Measurements from ENCODE around the gene GABRG3. TPM values are rescaled to one million over a fixed set of nuclear protein-coding genes. Genes with fewer than 3 reads are reported as not detected.
A peak's percentile ranks its signal among the peaks of the same experiment; 100 is the strongest.
"Not testable (repeated sequence)": the region's sequence is repeated elsewhere in the genome, so short reads cannot be mapped to it uniquely, and the experiment has no call there.

The GABRG3 gene
- polyA plus RNA-seq, 1 experiment, result not detected

DNA sequence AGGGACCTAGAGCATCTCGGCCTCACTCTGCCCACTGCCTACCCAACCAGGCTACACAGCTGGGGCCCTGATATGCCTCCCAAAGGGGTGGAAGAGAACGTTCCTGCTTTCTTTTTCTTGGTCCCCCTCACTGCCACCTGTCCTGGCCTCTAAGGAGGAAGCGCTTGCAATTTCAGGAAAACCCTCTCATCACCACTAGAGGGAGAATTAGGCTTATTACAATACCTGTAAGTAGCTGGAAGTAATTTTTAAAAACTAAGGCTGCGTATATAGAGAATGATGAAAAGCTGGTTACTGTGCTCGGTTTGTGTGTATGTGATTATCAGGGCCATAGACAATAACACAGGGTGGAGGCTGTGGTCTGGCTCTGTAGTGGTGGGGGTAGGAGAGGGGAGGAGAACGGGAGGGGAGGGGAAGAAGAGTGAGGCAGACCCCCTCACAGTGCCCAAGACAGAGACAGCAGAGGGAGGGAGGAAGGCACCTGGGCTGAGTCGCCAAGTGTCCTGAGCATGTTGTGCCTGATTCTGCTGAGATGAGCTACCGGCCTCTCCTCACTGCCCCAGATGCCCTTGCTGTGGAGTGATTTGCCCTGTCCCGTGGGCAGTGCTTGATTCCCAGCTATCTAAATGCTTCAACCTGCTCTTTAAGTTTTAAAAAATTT is 3.3 kb downstream of the GABRG3 start:
- TF ChIP-seq, protein P1, sequence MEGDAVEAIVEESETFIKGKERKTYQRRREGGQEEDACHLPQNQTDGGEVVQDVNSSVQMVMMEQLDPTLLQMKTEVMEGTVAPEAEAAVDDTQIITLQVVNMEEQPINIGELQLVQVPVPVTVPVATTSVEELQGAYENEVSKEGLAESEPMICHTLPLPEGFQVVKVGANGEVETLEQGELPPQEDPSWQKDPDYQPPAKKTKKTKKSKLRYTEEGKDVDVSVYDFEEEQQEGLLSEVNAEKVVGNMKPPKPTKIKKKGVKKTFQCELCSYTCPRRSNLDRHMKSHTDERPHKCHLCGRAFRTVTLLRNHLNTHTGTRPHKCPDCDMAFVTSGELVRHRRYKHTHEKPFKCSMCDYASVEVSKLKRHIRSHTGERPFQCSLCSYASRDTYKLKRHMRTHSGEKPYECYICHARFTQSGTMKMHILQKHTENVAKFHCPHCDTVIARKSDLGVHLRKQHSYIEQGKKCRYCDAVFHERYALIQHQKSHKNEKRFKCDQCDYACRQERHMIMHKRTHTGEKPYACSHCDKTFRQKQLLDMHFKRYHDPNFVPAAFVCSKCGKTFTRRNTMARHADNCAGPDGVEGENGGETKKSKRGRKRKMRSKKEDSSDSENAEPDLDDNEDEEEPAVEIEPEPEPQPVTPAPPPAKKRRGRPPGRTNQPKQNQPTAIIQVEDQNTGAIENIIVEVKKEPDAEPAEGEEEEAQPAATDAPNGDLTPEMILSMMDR (IDR thresholded peaks at IDR 0.05; ENCODE audit: low read depth, low read length), result peak; percentile 54
- ChIA-PET POLR2A (no interaction called here), CTCF (interaction anchor here (0.7 to 1.4 kb wide), 4 partner anchors 8 to 85 kb away, joined by 3 to 8 read pairs (median 5); no protein-coding TSS in a partner anchor)

DNA sequence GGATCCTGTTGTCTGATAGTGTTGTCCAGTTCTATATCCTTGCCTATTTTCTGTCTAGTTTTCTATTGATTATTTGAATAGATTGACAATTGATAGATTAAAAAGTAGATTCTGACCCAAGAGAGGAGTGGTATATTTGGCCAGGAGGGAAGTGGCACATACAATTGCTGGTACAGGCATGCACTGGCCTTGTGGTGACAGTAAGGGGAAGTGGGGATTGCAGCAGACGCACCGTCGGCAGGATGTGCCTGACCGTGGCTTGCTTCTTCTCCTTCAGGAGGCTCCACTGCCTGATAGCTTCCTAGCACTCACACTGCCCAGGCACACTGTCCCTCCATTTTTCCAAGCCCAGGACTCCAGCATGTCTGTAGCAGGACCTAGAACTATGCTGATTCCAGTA is 10.5 kb downstream of the GABRG3 start:
- no peaks in the 10 kb centered on the region for H3K27me3 ChIP-seq (ENCODE audit: control insufficient read depth, insufficient read depth, low read length)
- POLR2A ChIA-PET, result no interaction called here
- TF ChIP-seq, protein P1 (IDR thresholded peaks at IDR 0.05; ENCODE audit: low read depth, low read length), result no peak
- no peak for DNase-seq (ENCODE audit: low read depth, low spot score)
- H3K4me3 ChIP-seq (ENCODE audit: low read depth, low read length), result no peak overlapping the region
- no peak overlapping the region for H3K27ac ChIP-seq (ENCODE audit: low read depth, low read length)
- H3K9me3 ChIP-seq (ENCODE audit: control insufficient read depth, insufficient read depth, low read length), result peaks cover 3% of the 10 kb centered on the region; the same call in 1 of the 2 replicates
- CTCF ChIA-PET, result no interaction called here

More for the DNA sequence above, 3.3 kb downstream of the GABRG3 start:
- Histone ChIP-seq H3K4me3 (ENCODE audit: low read depth, low read length) (no peak overlapping the region), H3K27me3 (ENCODE audit: control insufficient read depth, insufficient read depth, low read length) (peaks cover 4% of the 10 kb centered on the region), H3K27ac (ENCODE audit: low read depth, low read length) (no peak overlapping the region), H3K9me3 (ENCODE audit: control insufficient read depth, insufficient read depth, low read length) (peaks cover 3% of the 10 kb centered on the region; the same call in 1 of the 2 replicates)
- DNase-seq (ENCODE audit: low read depth, low spot score), result no peak

DNA sequence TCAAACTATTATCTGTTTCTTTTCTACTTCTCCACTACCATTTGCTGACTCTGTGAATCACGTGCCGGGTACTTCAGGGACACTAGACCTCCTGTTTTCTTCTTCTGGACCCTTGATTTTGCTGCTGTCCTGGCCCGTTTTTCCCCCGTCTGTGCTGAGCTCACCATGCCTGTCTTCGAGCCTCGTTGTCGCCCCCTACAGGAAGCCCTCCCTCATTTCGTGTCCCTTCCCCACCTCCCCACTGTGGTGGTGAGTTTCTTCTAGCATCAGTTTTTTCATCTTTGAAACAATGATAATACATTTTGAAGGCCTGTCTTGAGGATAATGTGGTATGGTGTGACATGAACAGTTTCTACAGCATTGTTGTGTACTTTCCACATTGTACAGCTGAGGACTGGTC is 12.8 kb downstream of the GABRG3 start:
- CTCF ChIA-PET, result no interaction called here
- TF ChIP-seq, protein P1 (IDR thresholded peaks at IDR 0.05; ENCODE audit: low read depth, low read length), result no peak

DNA sequence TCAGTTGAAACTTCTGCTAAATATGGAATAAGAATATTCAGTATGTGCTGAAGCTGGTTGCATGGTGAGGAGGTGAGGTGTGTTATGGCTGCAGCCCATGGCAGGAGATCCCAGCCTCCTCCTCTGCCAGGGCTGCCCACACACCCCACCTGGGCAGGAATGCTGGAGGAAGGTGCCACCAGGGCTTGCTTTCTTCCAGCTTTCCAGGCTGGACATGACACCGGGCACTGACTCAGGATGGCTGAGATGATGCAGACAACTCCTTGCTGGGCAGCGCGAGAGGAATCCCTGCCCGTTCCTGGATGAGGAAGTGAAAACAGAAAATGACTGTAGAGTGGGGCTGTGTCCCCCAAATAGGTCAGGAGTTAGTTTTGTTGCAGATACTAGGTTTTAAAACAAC is 14.1 kb downstream of the GABRG3 start:
- Histone ChIP-seq H3K9me3 (ENCODE audit: control insufficient read depth, insufficient read depth, low read length) (peaks cover 3% of the 10 kb centered on the region; the same call in 1 of the 2 replicates), H3K4me3 (ENCODE audit: low read depth, low read length) (no peak overlapping the region), H3K27ac (ENCODE audit: low read depth, low read length) (no peak overlapping the region), H3K27me3 (ENCODE audit: control insufficient read depth, insufficient read depth, low read length) (no peaks in the 10 kb centered on the region)
- CTCF ChIA-PET, result no interaction called here
- TF ChIP-seq, protein P1 (IDR thresholded peaks at IDR 0.05; ENCODE audit: low read depth, low read length), result no peak
- no peak for DNase-seq (ENCODE audit: low read depth, low spot score)
- POLR2A ChIA-PET, result no interaction called here

More for the DNA sequence above, 12.8 kb downstream of the GABRG3 start:
- POLR2A ChIA-PET, result no interaction called here
- Histone ChIP-seq H3K4me3 (ENCODE audit: low read depth, low read length) (no peak overlapping the region), H3K27ac (ENCODE audit: low read depth, low read length) (no peak overlapping the region), H3K27me3 (ENCODE audit: control insufficient read depth, insufficient read depth, low read length) (no peaks in the 10 kb centered on the region), H3K9me3 (ENCODE audit: control insufficient read depth, insufficient read depth, low read length) (peaks cover 3% of the 10 kb centered on the region; the same call in 1 of the 2 replicates)
- DNase-seq (ENCODE audit: low read depth, low spot score), result no peak

DNA sequence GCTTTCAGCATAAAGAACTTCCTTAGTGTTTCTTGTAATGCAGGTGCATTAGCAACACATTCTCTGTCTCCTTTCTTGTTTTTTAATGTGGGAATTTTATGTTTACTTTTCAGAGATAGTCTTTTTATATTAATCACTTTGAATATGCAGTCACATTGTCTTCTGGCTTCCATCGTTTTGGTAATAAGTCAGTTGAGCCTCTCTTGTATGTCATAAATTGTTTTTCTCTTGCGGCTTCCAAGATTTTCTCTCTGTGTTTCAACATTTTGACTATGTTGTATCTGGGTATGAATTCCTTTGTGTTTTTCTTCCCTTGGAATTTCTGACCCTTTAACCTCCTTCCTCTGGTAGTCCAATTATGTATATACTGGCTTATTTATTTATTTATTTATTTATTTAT is 25.3 kb downstream of the GABRG3 start:
- DNase-seq (ENCODE audit: low read depth, low spot score), result no peak
- ChIA-PET POLR2A (no interaction called here), CTCF (no interaction called here)
- TF ChIP-seq, protein P1 (IDR thresholded peaks at IDR 0.05; ENCODE audit: low read depth, low read length), result no peak
- H3K27me3 ChIP-seq (ENCODE audit: control insufficient read depth, insufficient read depth, low read length), result no peaks in the 10 kb centered on the region
- H3K27ac ChIP-seq (ENCODE audit: low read depth, low read length), result no peak overlapping the region
- H3K4me3 ChIP-seq (ENCODE audit: low read depth, low read length), result no peak overlapping the region
- no peaks in the 10 kb centered on the region for H3K9me3 ChIP-seq (ENCODE audit: control insufficient read depth, insufficient read depth, low read length)

DNA sequence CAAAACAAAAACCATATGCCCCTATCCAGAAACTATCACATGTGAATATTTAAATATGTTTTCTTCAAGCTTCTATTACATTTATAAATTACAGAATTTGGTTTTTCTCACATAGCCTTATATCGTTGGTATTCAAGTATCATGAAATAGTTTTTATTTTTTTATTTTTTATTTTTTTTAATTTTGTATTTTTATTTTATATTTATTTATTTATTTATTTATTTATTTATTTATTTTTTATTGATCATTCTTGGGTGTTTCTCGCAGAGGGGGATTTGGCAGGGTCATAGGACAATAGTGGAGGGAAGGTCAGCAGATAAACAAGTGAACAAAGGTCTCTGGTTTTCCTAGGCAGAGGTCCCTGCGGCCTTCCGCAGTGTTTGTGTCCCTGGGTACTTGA is 32.0 kb downstream of the GABRG3 start:
- H3K4me3 ChIP-seq (ENCODE audit: low read depth, low read length); DNase-seq (ENCODE audit: low read depth, low spot score); H3K27me3 ChIP-seq (ENCODE audit: control insufficient read depth, insufficient read depth, low read length); H3K27ac ChIP-seq (ENCODE audit: low read depth, low read length); H3K9me3 ChIP-seq (ENCODE audit: control insufficient read depth, insufficient read depth, low read length); POLR2A ChIA-PET; CTCF ChIA-PET: not testable (repeated sequence)

DNA sequence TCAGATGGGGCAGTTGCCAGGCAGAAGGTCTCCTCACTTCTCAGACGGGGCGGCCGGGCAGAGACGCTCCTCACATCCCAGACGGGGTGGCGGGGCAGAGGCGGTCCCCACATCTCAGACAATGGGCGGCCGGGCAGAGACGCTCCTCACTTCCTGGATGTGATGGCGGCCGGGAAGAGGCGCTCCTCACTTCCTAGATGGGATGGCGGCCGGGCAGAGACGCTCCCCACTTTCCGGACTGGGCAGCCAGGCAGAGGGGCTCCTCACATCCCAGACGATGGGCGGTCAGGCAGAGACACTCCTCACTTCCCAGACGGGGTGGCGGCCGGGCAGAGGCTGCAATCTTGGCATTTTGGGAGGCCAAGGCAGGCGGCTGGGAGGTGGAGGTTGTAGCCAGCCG is 33.2 kb downstream of the GABRG3 start:
- H3K9me3 ChIP-seq (ENCODE audit: control insufficient read depth, insufficient read depth, low read length); CTCF ChIA-PET; H3K4me3 ChIP-seq (ENCODE audit: low read depth, low read length); POLR2A ChIA-PET; H3K27me3 ChIP-seq (ENCODE audit: control insufficient read depth, insufficient read depth, low read length); DNase-seq (ENCODE audit: low read depth, low spot score); H3K27ac ChIP-seq (ENCODE audit: low read depth, low read length): not testable (repeated sequence)

Measured in AG04450 (cell line).